ENCODE results near the gene TMEM178B. TPM values are rescaled to one million over a fixed set of nuclear protein-coding genes. Genes with fewer than 3 reads are reported as not detected.

Gene TMEM178B
- total and polyA plus RNA-seq, 10 of the 15 experiments (the other 5 are each of a cell fraction or from before 2014, with no cell fraction given): 0.01 to 1.1 (median 0.04) TPM; not detected in 2

- Histone ChIP-seq H3K27ac (ENCODE audit: control insufficient read depth, insufficient read depth) (no peak overlapping the region), H3K36me3 (ENCODE audit: control insufficient read depth in 2 of 2, insufficient read depth in 2 of 2, low read length in 1 of 2) (no peaks in the 10 kb centered on the region), H4K20me1 (ENCODE audit: control insufficient read depth, insufficient read depth) (no peaks in the 10 kb centered on the region), H3K79me2 (ENCODE audit: control insufficient read depth, insufficient read depth, low read length) (no peaks in the 10 kb centered on the region), H3K9ac (ENCODE audit: control insufficient read depth, insufficient read depth, low read length) (no peak overlapping the region), H3K9me3 (replicated peaks; ENCODE audit: control insufficient read depth, insufficient read depth, low read length) (no peaks in the 10 kb centered on the region), H3K4me1 (ENCODE audit: control insufficient read depth, insufficient read depth, low read length) (no peaks in the 10 kb centered on the region), H2AFZ (ENCODE audit: control insufficient read depth, low read depth, low read length) (no peak overlapping the region), H3K4me2 (ENCODE audit: control insufficient read depth, insufficient read depth) (no peak overlapping the region), H3K4me3 (no peak overlapping the region), H3K27me3 (replicated peaks in 1 of 2; ENCODE audit: control insufficient read depth in 2 of 2, insufficient read depth in 2 of 2, low read length in 1 of 2) (no peaks in the 10 kb centered on the region)
- RAD21 ChIA-PET (ENCODE audit: unreplicated experiment): no interaction called here
- DNase-seq (ENCODE audit: low read depth, low spot score) (no peak), FAIRE-seq (no peak), ATAC-seq (no peak)
- intact Hi-C loops (cut with micrococcal nuclease; ENCODE audit: unreplicated experiment) (no loop called here), in situ Hi-C loops (cut with MboI) (no loop called here)
- BruUV-seq (replicated peaks): no TSS peak
- SMC1A ChIA-PET (ENCODE audit: uncharacterized antibody, unreplicated experiment): no interaction called here
- TF ChIP-seq WRNIP1 (IDR thresholded peaks at IDR 0.05; ENCODE audit: borderline replicate concordance, low read depth, low read length): no peak
- TF ChIP-seq TCF3 (IDR thresholded peaks at IDR 0.05; ENCODE audit: borderline replicate concordance, insufficient read depth, low read depth, low read length): no peak
- TF ChIP-seq CREB1 (IDR thresholded peaks at IDR 0.05; ENCODE audit: low read depth): no peak
- no peak for TF ChIP-seq HDAC2 (IDR thresholded peaks at IDR 0.05)
- no peak for TF ChIP-seq RELB (IDR thresholded peaks at IDR 0.05; ENCODE audit: low read depth)
- no peak for TF ChIP-seq ATF3 (IDR thresholded peaks at IDR 0.05; ENCODE audit: borderline replicate concordance, extremely low read depth, low read depth, low read length)
- TF ChIP-seq PKNOX1 (IDR thresholded peaks at IDR 0.05): no peak
- no peak for TF ChIP-seq SMC3 (IDR thresholded peaks at IDR 0.05; ENCODE audit: borderline replicate concordance, low read length)
- no peak for TF ChIP-seq TCF12 (IDR thresholded peaks at IDR 0.05; ENCODE audit: low read depth, low read length)
- no peak for TF ChIP-seq PAX5 (IDR thresholded peaks at IDR 0.05; ENCODE audit: borderline replicate concordance, low read depth, low read length)
- TF ChIP-seq RFX5 (IDR thresholded peaks at IDR 0.05; ENCODE audit: low read depth, low read length): no peak
- TF ChIP-seq SMAD1 (IDR thresholded peaks at IDR 0.05; ENCODE audit: low read depth, partially characterized antibody): no peak
- TF ChIP-seq GATAD2B (conservative IDR thresholded peaks at IDR 0.05; ENCODE audit: low read depth): no peak
- TF ChIP-seq TAF1 (IDR thresholded peaks at IDR 0.05; ENCODE audit: borderline replicate concordance, low read depth, low read length): no peak
- TF ChIP-seq MXI1 (IDR thresholded peaks at IDR 0.05; ENCODE audit: low read depth, low read length): no peak
- WGBS (ENCODE audit: insufficient coverage, insufficient replicate concordance, low lambda C conversion rate, missing lambda C conversion rate): 52% methylated on average over 7 of the region's 7 CpGs
- POLR2A ChIA-PET: no interaction called here
- CTCF ChIA-PET: no interaction called here
Observed at GRCh38 chr7:141410353-141411000, 336.6 kb downstream of the TMEM178B start.

Data from GM12878 (cell line).